Measurements from ENCODE around the gene CRMP1.
"Not testable (repeated sequence)": the region's sequence is repeated elsewhere in the genome, so short reads cannot be mapped to it uniquely, and the experiment has no call there.

CRMP1 gene

DNA sequence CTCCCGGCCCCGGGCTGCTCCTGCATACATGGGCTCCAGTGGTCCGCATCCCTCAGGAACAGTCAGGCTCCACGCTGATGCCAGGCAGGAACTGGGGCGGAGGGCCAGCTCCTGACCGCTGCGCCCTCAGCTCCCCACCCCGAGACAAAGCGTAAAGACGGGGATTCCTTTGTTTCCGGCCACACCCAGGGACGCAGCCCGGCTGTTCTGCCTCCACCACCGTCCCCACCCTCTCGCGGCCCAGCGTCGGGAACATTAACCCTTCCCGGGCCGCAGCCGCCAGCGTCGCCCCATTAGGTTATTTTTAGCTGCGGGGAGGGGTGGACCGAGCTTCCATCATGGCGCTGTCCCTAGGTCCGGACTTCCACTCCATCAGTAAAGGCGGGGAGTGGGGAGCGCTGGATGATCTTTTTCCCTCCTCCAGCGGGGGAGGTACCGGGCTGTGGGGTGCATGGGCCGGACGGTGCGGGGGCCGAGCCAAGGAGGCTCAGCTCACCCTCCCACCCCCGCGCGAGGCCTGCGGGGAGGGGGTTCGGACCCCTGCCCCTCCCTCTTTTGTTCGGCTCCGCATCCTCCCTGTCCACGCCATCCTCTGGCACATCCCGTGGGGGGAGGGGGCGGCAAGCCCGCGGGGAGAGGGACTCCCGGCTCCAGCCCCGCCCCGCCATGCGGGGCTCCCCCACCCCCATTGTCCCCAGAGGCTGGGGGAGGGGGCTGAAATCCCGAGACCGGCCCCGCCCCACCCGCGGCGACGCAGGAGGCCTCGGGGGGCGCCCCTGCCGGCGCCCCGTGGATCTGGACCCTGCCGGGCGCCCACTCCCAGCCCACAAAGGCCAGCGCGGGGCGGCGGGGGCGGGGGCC lies 5.3 kb downstream of the CRMP1 start:
- DNase-seq: no peak

DNA sequence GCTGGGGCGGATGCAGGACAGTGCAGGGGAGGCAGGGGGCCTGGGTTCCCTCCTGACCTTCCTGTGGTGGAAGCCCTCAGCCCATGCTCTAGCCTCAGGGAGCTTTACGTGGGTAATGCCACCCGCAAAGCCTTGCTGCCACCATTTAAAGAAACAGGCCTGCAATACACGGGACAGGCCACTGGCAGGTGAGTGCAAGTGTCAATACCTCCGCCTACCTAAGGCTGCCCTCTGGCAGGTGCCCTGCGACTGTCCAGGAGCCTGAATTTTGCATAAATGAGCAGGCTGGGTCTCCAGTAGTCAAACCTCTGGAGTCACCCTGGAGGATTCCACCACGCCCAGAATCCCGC lies 5.9 kb downstream of the CRMP1 start:
- DNase-seq: no peak

DNA sequence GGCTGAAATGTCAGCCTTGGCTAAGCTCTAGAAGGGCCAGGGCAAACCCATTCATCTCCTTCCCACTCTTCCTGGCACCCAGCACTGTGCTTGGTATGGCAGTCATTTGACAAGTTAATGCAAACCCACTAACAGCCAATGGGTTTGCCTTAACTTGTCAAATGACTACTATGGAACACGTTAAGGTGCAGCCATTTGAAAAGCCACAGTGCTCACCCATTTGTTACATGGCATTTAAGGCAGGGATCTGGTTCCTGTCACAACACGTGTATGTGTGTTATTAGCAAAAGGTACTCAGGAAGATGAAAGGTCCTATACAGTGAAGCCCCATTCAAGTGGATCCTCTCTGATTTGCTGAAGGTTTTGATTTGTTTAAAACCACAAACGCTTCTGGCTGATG lies 7.2 kb downstream of the CRMP1 start:
- DNase-seq: no peak

DNA sequence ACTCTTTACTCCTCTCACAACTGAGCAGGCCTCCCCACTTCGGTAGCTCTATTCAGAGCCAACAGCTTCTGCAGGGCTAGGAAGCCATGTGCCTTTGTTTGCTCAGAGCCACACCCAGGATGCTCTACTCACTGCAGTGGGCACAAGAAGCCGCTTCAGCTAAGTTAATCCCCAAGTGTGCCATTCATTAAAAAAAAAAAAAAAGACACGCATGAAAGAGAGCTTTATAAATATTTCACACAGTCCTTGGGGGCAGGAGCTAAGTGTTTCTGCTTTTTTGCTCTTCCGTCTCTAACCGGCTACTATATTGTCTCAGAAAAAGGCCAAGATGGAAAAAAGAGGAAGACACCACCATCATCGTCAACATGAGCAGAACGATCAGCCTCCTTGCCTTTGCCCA lies 8.1 kb downstream of the CRMP1 start:
- no peak for DNase-seq

DNA sequence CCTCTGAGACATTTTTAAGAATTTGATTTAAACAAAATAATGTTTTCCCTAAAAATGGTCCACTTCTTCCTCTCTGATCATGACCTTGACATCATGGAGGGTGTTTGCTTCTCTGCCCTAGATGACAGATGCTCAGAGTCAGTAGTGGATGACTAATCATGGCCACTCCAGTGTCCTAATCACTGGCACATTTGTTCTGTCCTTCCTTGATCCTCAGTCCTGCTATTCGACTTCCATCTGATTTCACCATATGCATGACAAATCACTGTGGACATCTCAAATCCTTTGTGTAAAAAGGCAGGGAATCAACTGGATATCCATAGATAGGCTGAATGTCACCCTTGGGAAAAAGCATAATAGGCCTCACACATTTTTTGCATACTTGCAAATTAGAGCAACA lies 9.0 kb downstream of the CRMP1 start:
- DNase-seq: no peak

DNA sequence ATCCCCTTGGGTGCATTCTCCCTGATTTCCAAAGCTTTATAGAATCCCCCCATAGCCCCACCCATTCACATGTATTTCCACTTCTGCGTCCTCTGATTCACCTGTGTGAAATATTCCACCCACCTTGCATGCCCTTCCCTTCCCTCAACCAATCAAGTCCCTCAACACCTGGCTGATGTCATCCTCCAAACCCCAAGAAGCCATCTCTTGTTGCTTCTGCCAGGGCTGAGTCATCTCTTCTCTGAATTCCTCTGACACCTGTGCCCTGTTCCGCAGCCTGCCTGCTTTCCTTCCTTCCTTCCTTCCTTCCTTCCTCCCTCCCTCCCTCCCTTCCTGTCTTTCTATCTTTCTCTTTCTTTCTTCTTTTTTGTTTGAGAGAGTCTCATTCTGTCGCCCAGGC lies 9.9 kb downstream of the CRMP1 start:
- no peak for DNase-seq

DNA sequence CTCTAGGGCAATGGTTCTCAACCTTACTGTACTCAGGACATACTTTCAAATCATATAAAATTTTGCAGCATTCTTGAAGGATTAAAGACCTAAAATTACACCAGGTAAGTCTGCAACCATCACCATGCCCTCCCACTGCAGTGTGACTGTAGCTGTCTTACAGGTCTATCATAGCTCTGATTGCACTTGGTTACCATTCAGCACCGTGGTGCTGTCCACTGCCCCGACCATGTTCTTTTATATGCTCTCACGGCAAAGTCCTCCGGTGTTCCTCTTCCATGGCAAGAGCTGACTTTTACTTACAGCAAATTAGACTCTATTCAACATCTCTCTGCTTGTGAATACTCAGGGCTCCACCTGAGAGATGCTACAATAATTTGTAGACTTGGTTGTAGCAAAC lies 11.5 kb downstream of the CRMP1 start:
- no peak for DNase-seq

DNA sequence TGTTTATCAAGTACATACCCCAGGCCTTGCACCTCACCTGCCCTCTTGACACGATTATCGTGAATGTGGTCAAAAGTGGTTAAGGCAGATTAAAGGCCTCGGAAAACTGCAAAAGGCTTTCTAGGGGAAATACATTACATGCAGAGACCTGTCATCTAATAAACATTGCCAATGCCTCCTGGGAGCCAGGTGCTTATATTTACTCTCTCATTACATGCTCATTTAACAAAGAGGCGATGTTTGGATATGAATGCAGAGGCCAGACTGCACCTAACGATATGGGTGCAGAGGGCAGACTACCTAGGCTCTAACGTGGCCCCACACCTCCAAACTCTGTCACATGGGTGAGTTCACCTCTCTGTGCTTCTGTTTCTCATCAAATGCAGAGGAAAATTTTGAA lies 14.5 kb downstream of the CRMP1 start:
- DNase-seq: no peak

DNA sequence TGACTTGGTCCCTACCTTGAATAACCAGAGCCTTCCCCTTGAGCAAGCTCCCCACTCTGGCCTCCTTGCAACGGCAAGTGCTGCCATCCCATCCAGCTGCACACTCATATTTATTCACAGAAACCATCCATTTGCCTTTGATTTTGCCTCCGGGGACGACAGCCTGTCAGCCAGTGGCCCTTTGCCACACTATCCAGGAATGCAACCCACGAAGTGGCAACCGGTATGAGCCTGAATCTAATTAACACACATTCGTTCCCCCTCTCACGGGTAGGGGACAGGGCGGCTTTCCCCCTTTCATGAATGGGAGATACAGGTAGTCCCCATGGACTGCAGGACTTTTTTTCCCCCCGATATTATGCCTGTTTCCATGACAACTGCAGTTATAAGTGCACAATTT lies 15.5 kb downstream of the CRMP1 start:
- DNase-seq: no peak

DNA sequence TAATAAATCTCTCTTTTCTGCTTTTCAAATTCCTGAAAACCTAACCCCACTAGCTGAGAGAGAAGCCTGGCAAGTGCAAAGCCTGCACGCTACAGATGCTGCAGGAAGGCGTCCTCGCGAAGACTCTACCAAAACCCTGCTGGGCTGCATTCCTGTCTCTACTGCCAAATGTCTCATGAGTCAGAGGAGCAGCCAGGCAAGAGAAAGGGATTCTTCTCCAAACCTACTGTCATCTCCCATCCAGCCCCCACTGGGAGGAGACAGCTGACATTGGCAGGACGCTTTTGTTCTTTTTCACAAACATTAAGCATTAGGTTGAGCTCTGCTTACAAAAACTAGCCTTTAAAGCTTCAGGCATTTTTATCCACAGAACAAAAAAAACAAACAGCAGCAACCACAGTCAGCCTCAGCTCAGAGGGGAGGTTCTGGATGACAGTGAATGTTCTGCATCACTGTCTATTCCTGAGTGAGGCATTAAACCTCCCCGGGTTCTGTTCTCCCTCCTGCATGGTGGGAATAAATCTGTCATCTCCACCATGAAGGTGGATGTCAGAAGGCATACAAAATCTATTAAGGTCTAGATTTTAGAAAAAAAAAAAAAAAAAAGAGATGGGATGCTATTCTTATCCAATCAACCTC lies 18.0 kb downstream of the CRMP1 start:
- no peak for DNase-seq

DNA sequence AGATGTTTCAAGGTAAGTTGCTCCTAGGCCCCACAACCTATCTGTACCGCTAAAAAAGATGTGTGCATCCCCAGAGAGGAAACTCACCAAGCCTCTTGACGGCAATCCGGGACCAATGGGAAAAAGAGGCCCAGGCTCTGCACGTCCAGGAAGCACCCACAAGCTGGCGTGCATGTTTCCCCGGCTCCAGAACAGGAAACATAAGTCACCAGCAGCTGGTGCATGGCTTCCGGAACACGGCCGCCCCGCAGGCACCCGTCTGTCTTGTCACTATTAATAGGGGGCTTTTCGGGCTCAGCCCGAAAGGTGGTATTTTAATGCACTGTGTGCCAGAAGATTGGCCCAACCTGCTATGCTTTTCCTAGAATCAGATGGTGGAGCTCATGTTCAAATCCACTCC lies 22.2 kb downstream of the CRMP1 start:
- DNase-seq: no peak

DNA sequence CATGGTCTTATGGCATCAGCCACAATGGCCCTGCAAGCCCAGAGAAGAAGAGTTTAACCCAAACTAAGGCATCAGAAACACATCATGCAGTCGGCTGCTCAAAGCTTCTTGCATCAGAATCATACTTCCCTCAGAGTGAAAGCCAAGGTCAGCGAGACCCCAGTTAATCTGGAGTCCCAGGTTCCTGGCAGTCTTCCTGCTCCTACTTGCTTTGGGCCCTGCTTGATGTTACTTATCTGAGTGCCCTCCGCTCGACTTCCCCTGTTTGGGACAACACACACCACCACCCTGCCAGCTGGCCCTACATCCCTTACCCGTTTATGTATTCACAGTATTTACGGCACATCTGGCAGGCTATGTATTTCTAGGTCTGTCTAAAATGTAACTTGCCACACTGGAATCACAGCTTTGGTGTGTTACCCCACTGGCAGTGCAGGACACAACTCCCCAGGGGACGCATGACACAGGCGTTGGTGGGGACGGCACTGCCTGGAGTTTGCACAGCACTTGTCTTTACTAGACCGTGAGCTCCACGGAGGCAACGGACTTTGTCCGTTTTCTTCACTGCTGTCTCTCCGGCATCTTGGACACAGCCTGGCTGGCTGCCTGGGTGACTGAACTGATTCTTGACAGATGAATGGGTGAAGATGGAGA lies 22.8 kb downstream of the CRMP1 start:
- DNase-seq: no peak

DNA sequence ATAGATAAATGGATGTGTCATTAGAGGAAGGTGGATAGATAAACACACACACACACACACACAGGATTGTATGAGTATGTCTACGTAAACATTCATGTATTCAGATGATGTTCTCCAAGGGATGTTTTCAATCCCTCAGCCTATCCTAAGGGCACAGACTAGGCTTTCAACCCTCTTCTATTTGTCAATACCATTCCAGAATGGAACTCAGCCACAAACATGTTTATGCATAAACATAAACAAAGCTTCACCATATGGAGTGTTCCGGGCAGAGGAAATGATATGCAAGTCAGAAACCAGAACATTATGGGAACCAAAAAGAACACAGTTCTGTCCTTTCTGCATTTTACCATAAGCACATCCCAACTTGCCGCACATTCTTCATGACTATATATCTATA lies 25.0 kb downstream of the CRMP1 start:
- DNase-seq: no peak

DNA sequence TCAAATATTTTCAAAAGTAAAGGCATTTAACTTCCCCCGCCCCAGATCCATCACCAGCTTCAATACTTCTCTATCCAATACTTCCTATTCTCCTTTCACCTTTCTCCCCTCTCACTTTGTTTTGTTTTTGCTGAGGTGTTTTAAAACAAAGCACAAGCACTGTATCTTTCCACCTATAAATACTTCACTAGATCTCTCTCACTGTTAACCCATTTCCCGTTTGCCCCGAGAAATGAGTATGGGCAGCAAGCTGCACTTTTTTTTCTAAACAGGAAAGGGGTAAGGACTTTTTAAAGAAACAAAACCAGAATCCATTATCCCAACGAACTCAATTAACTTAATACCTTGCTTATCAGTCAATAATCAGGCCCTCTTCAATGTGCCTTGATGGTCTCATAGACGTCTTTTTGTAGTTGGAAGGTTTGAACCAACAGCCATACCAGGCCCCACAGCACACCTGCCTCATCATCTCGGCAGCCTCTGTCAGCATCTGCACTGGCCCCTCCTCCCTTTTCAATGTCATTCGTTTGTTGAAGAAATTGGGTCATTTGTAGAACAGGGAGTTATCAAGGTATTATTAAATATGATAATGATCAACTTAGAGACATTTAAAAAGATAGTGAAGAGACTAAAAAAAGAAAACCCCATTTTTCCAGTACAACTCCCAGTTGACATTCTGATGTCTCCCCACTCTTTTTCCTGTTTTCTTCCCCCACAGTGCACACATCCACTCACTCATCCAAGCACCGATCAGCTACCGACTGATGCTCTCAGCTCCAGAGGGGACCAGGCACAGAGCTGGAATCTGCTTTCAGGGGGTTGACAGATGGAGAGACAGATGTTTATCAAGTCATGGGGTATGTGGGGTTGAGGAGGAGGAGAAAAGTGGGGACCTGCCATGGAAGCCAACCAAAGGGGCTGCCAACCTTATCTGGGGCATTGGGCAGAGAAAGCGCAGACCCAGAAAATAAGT lies 25.8 kb downstream of the CRMP1 start:
- no peak for DNase-seq

DNA sequence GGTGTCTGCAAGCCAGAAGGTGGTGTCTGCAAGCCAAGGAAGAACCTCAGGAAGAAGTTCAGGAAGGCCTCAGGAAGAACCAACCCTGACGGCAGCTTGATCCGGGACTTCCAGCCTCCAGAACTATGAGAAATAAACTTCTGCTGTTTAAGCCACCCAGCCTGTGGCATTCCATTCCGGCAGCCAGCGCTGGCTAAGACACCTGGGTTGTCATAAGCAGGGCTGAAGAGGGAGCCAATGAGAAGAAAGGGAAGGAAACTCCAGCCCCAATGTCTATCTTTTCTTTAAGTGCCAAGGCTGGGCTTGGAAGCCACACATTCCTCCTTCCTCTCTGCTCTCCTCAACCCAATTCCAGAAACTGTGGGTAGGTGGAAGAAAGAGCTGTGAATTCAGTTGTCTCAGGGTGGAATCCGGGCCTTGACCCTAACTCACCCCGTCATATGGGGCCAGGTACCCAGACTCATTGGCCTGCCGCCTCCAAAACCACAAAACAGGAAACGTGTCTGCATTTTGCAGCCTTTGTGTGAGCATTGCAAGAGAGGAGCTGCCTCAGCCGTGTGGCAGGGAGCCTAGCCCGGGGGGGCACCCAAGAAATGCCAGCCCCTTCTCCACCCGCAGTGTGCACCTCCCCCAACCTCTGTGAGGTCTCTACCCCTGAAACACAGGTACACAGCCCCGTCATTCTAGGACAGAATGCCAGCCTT lies 26.8 kb downstream of the CRMP1 start:
- DNase-seq: no peak

DNA sequence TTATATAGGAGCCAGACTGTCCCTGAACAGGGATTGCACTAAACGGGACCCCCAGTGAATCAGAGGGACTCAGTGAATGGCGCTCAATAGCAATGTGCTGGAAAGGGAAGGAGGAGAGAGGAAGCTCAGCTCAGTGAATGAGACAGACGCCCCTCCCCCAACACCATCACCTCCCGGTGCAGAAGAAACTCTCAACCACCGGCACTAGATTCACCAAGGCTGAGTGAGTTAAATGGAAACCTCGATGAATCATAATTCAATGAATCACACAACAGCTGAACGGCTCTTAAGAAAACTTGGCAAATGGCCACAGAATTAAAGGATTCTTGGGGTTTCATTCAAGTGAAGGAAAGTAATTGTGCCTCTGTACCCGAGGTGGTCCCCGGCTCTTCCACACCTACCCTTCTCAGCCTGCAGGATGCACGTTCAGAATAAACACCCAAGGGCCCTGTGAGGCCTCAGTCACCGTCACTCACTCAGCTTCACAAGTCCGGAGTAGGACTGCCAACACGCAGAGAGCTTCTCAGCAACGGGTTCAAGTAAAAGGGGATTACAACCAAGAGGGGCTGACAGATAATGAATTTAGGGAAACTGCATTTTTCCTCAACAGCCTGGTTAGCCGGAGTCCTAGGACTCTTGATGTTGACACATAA lies 29.3 kb downstream of the CRMP1 start:
- peak; percentile 40 for DNase-seq

DNA sequence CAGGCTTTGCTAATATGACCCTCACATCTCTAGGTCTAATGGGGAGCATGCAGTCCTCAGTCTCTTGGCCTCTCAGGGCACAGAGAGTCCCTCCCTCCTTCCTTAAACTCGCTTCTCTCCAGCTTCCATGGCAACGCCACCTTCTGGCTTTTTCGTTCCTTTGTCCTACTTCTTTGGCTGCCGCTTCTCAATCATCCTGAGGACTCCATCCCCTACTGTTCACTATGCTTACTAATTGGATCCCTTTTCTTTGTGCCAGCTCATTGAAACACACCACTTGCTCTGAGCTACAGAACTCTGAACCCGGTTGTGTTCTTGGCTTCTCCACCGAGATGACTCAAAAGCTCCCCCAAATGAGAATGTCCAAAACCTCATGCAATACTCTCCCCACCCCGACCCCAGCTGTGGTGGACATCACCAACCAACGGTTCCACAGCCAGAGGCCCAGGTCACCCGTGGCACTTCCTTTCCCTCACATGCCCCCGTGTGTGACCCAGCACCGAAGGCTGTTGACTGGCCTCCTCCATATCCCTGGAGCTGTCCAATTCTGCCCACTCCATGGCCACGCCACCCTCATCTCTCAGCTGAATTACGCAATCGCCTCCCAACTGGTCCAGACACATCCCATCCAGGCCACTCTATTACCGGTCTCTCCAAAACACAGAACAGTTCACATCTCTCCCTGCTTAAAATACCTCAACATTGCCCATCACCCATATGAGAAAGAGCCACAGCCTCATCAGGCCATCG lies 34.7 kb downstream of the CRMP1 start:
- no peak for DNase-seq

DNA sequence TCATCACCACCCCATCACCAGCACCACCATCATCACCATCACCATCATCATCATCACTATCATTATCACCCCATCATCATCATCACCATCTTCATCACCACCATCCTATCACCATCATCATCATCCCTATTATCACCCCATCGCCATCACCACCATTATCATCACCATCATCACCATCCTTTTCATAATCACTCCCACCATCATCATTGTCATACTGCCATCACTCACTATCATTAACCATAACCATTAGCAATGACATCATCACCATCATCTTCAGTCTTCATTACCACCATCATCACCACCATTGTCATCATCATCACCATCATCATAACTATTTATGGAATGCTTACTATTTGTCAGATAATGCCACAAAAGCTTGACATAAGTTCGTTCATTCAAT lies 35.7 kb downstream of the CRMP1 start:
- DNase-seq: no peak

DNA sequence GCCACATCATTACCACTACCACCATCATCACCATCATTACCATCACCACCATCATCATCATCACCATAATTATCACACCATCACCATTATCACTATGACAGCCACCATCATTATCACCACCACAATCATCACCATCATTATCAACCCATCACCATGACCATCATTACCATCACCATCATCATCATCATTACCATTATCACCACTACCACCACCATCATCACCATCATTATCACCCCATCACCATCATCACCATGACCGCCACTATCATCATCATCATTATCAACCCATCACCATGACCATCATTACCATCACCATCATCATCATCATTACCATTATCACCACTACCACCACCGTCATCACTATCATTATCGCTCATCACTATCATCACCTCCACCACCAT lies 36.5 kb downstream of the CRMP1 start:
- DNase-seq: not testable (repeated sequence)

DNA sequence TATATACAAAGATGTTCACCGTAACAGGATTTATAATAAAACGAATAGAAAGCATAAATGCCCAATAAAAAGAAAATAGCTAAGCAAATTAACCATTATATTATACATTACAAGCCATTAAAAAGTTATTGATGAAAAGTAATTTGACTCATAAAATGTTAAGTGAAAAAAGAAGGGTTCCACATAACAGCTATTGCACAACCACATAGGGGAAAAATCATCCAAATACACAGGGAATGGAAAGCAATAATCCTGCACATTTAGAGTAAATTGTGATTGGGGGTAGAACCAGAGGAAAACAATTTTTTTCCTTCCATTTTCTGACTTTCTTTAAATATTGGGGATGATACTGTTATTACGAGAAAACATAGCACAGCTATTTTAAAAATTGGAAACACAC lies 38.0 kb downstream of the CRMP1 start:
- DNase-seq: no peak
